Gastrocnemius medialis (tissue), 4 donors: Measurements from ENCODE around the gene ARHGAP1.

Experiments used
- POLR2A ChIP-seq, 2 donors: fragments of 450-650 bp; IDR thresholded peaks; one replicate each; pipeline ENCODE4 v1.6.1; 2017; ENCODE audit warnings: antibody characterized with exemption in 2 of 2, mild to moderate bottlenecking in 2 of 2, moderate library complexity in 2 of 2
- TF ChIP-seq, protein P1 (sequence below), 5 experiments: fragments of 450-650 bp in 3 of 5; fragments of 200-600 bp in 2 of 5; sonication (generic) in 2 of 5; IDR thresholded peaks in 4 of 5; conservative IDR thresholded peaks in 1 of 5; 1 replicate in 4 of 5; 2 replicates in 1 of 5; pipeline ENCODE4 v1.5.1; 2016 to 2019; ENCODE audit warnings: antibody characterized with exemption in 5 of 5, mild to moderate bottlenecking in 3 of 5, moderate library complexity in 3 of 5

DNA sequence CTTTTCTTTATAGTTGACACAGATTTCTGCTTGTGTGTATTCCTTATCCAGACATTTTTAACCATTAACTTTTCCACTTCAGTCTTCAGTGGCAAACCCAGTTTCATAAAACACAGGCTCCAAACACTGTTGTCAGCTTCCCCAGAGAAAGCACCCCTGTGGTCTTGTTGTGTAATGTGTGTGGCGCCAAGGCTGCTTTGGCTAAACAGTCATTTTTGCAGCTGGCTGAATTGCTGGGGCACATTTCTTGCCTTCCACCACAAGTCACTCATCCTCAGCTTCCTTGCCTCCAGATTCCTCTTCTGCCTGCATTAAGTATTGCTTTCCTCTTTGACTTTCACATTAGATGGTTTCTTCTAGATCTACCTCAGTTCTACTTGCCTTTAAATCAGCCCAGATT is 40.5 kb downstream of the ARHGAP1 start:
- TF ChIP-seq POLR2A (IDR thresholded peaks at IDR 0.05), result no peak
- TF ChIP-seq, protein P1, sequence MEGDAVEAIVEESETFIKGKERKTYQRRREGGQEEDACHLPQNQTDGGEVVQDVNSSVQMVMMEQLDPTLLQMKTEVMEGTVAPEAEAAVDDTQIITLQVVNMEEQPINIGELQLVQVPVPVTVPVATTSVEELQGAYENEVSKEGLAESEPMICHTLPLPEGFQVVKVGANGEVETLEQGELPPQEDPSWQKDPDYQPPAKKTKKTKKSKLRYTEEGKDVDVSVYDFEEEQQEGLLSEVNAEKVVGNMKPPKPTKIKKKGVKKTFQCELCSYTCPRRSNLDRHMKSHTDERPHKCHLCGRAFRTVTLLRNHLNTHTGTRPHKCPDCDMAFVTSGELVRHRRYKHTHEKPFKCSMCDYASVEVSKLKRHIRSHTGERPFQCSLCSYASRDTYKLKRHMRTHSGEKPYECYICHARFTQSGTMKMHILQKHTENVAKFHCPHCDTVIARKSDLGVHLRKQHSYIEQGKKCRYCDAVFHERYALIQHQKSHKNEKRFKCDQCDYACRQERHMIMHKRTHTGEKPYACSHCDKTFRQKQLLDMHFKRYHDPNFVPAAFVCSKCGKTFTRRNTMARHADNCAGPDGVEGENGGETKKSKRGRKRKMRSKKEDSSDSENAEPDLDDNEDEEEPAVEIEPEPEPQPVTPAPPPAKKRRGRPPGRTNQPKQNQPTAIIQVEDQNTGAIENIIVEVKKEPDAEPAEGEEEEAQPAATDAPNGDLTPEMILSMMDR (IDR thresholded peaks at IDR 0.05 in 4 of 5, conservative IDR thresholded peaks at IDR 0.05 in 1 of 5), result no peak
